ENCODE results near the gene TAB2. TPM values are rescaled to one million over a fixed set of nuclear protein-coding genes. Genes with fewer than 3 reads are reported as not detected.

The TAB2 gene
- total RNA-seq, 4 donors from 2014 or later, result 59.2 to 121 (median 83.8) TPM

GRCh38 chr6:149450679-149451375, 133.3 kb downstream of the TAB2 start:
- TF ChIP-seq CTCF (IDR thresholded peaks at IDR 0.05; ENCODE audit: low read depth), result no peak

- TF ChIP-seq CTCF (IDR thresholded peaks at IDR 0.05; ENCODE audit: low read depth), result no peak
Measured at GRCh38 chr6:149451376-149452036, 134.0 kb downstream of the TAB2 start.

GRCh38 chr6:149452037-149452939, 134.8 kb downstream of the TAB2 start:
- no peak for TF ChIP-seq CTCF (IDR thresholded peaks at IDR 0.05; ENCODE audit: low read depth)

GRCh38 chr6:149453597-149454345, 136.3 kb downstream of the TAB2 start:
- TF ChIP-seq CTCF (IDR thresholded peaks at IDR 0.05; ENCODE audit: low read depth), result no peak

GRCh38 chr6:149454346-149454848, 136.9 kb downstream of the TAB2 start:
- TF ChIP-seq CTCF (IDR thresholded peaks at IDR 0.05; ENCODE audit: low read depth), result no peak

GRCh38 chr6:149455031-149455732, 137.7 kb downstream of the TAB2 start:
- no peak for TF ChIP-seq CTCF (IDR thresholded peaks at IDR 0.05; ENCODE audit: low read depth)
